GM19035 (cell line): Measurements from ENCODE around the gene MOXD1.

ENCODE experiments used
- ATAC-seq: cut with Tn5 transposase; IDR thresholded peaks from one replicate; pipeline ENCODE4 v1.9.1; 2021; ENCODE audit not compliant: unreplicated experiment

Gene MOXD1

GRCh38 chr6:132246632-132247270 is 154.5 kb downstream of the MOXD1 start:
- ATAC-seq = no peak

- ATAC-seq = no peak
These were observed 155.1 kb downstream of the MOXD1 start for GRCh38 chr6:132246120-132246617.
